Large intestine (tissue), 12 donors: ENCODE data around the gene SNU13. TPM values are rescaled to one million over a fixed set of nuclear protein-coding genes. Genes with fewer than 3 reads are reported as not detected.
A peak's percentile ranks its signal among the peaks of the same experiment; 100 is the strongest.
"Not testable (repeated sequence)": the region's sequence is repeated elsewhere in the genome, so short reads cannot be mapped to it uniquely, and the experiment has no call there.

Source experiments
- DNase-seq, 2 donors: peaks; one replicate each; pipeline versions ENCODE4 v3.0.0 to v3.0.0-alpha.2; 2013
- H3K27ac ChIP-seq: one replicate; pipeline ENCODE4 v1.5.1; 2013; ENCODE audit warnings: low read length
- H3K27me3 ChIP-seq: 2 replicates; pipeline ENCODE4 v1.6.1; 2013; ENCODE audit warnings: low read length; ENCODE audit not compliant: control insufficient read depth, insufficient read depth
- H3K36me3 ChIP-seq: 2 replicates; pipeline ENCODE4 v1.6.1; 2013; ENCODE audit warnings: low read length; ENCODE audit not compliant: control insufficient read depth, insufficient read depth
- H3K4me1 ChIP-seq: one replicate; pipeline ENCODE4 v1.6.1; 2013; ENCODE audit warnings: low read length; ENCODE audit not compliant: control insufficient read depth, insufficient read depth
- H3K4me3 ChIP-seq: one replicate; pipeline ENCODE4 v1.5.1; 2013; ENCODE audit warnings: low read length
- H3K9me3 ChIP-seq: one replicate; pipeline ENCODE4 v1.6.1; 2013; ENCODE audit warnings: mild to moderate bottlenecking, low read depth, low read length, moderate library complexity; ENCODE audit not compliant: control insufficient read depth
- WGBS: methylation state at CpG from one replicate; pipeline ENCODE4 v1.1.5; 2013; ENCODE audit warnings: low lambda C conversion rate; ENCODE audit not compliant: insufficient coverage; 5-methylcytosine and 5-hydroxymethylcytosine counted together
- long read RNA-seq, 11 donors: transcript quantifications; one replicate each; lab custom pipeline, GENCODE V29; 2026
- polyA plus RNA-seq: library from polyadenylated mRNA; unstranded; fragments of 120-200 nt; gene quantifications from one replicate; pipeline ENCODE4 v1.2.1, GENCODE V29; 2013

Gene SNU13
- polyA plus RNA-seq: 118 TPM
- long read RNA-seq, donor 1, transcript SNU13-201 (3 exons, 877 nt): minor isoform, 14 of 50 reads
- long read RNA-seq, donor 1, transcript SNU13-202 (3 exons, 1,503 nt): major isoform, 31 of 50 reads
- long read RNA-seq, donor 1, partial matches to known transcripts: 5 of 50 reads
- long read RNA-seq, donor 1, other reads (novel, unspliced or antisense): 0 of 50 reads
- long read RNA-seq, donor 2, transcript SNU13-202 (3 exons, 1,503 nt): major isoform, 57 of 106 reads
- long read RNA-seq, donor 2, transcript SNU13-201 (3 exons, 877 nt): minor isoform, 29 of 106 reads
- long read RNA-seq, donor 2, partial matches to known transcripts: 19 of 106 reads
- long read RNA-seq, donor 2, other reads (novel, unspliced or antisense): 0 of 106 reads
- long read RNA-seq, donor 3, transcript SNU13-202 (3 exons, 1,503 nt): major isoform, 91 of 158 reads
- long read RNA-seq, donor 3, transcript SNU13-201 (3 exons, 877 nt): minor isoform, 41 of 158 reads
- long read RNA-seq, donor 3, partial matches to known transcripts: 26 of 158 reads
- long read RNA-seq, donor 3, other reads (novel, unspliced or antisense): 0 of 158 reads
- long read RNA-seq, donor 4, transcript SNU13-201 (3 exons, 877 nt): major isoform, 6 of 9 reads
- long read RNA-seq, donor 4, partial matches to known transcripts: 0 of 9 reads
- long read RNA-seq, donor 4, other reads (novel, unspliced or antisense): 0 of 9 reads
- long read RNA-seq, donor 5, transcript SNU13-201 (3 exons, 877 nt): minor isoform, 9 of 47 reads
- long read RNA-seq, donor 5, transcript SNU13-202 (3 exons, 1,503 nt): major isoform, 27 of 47 reads
- long read RNA-seq, donor 5, partial matches to known transcripts: 10 of 47 reads
- long read RNA-seq, donor 5, other reads (novel, unspliced or antisense): 0 of 47 reads
- long read RNA-seq, donor 6, transcript SNU13-201 (3 exons, 877 nt): minor isoform, 24 of 85 reads
- long read RNA-seq, donor 6, transcript SNU13-202 (3 exons, 1,503 nt): major isoform, 39 of 85 reads
- long read RNA-seq, donor 6, partial matches to known transcripts: 20 of 85 reads
- long read RNA-seq, donor 6, other reads (novel, unspliced or antisense): 0 of 85 reads
- long read RNA-seq, donor 7, transcript SNU13-201 (3 exons, 877 nt): minor isoform, 17 of 50 reads
- long read RNA-seq, donor 7, transcript SNU13-202 (3 exons, 1,503 nt): major isoform, 31 of 50 reads
- long read RNA-seq, donor 7, partial matches to known transcripts: 0 of 50 reads
- long read RNA-seq, donor 7, other reads (novel, unspliced or antisense): 0 of 50 reads
- long read RNA-seq, donor 8, transcript SNU13-202 (3 exons, 1,503 nt): major isoform, 78 of 135 reads
- long read RNA-seq, donor 8, transcript SNU13-201 (3 exons, 877 nt): minor isoform, 35 of 135 reads
- long read RNA-seq, donor 8, partial matches to known transcripts: 19 of 135 reads
- long read RNA-seq, donor 8, other reads (novel, unspliced or antisense): 0 of 135 reads
- long read RNA-seq, donor 9, transcript SNU13-202 (3 exons, 1,503 nt): major isoform, 65 of 95 reads
- long read RNA-seq, donor 9, transcript SNU13-201 (3 exons, 877 nt): minor isoform, 20 of 95 reads
- long read RNA-seq, donor 9, partial matches to known transcripts: 8 of 95 reads
- long read RNA-seq, donor 9, other reads (novel, unspliced or antisense): 0 of 95 reads
- long read RNA-seq, donor 10, transcript SNU13-201 (3 exons, 877 nt): minor isoform, 25 of 109 reads
- long read RNA-seq, donor 10, transcript SNU13-202 (3 exons, 1,503 nt): major isoform, 69 of 109 reads
- long read RNA-seq, donor 10, partial matches to known transcripts: 14 of 109 reads
- long read RNA-seq, donor 10, other reads (novel, unspliced or antisense): 0 of 109 reads
- long read RNA-seq, donor 11, transcript SNU13-202 (3 exons, 1,503 nt): major isoform, 51 of 82 reads
- long read RNA-seq, donor 11, transcript SNU13-201 (3 exons, 877 nt): minor isoform, 23 of 82 reads
- long read RNA-seq, donor 11, partial matches to known transcripts: 7 of 82 reads
- long read RNA-seq, donor 11, other reads (novel, unspliced or antisense): 0 of 82 reads

DNA sequence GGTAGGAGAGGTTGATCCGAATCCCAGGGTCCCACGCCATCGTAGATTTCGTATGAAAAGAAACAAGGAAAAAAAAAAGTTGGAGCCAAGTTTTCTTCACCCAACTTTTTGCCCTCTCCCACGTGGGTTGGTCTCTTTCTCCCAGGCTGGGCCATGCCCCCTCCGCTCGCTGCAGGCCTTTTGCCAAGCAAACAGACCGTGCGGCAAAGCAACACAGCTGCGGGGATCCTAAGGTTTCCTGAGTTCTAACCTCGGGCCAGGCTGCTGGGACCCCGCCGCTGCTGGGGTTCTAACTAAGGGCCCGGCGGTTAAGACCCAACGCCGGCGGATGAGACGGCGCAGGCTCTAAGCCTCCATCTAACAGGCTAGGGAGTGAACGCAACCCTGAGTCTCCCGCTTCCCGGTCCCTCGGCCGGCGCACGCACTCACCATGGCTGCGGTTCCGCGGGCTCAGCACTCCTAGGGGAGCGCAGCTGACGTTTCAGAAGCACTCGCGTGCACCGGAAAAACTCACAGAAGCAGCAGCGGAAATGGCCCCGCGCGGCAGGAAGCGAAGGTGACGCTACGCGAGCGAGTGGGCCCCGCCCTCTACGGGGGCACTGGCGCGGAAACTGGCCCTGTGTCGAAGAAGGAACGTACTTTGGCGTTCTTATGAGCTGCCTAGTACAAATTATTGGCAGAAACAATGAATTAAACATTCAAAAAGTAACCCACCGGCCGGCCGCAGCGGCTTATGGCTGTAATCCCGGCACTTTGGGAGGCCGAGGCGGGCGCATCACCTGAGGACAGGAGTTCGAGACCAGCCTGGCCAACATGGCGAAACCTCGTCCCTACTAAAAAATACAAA is at the start of gene SNU13:
TSS of gene SNU13 (minus strand) at position 503 of the 847 bp plus-strand sequence. CDS start at position 432, 71 bp downstream.
- H3K9me3 ChIP-seq: no peaks in the 10 kb centered on the region
- WGBS: no CpG with 5 or more reads among the region's 62 CpGs

DNA sequence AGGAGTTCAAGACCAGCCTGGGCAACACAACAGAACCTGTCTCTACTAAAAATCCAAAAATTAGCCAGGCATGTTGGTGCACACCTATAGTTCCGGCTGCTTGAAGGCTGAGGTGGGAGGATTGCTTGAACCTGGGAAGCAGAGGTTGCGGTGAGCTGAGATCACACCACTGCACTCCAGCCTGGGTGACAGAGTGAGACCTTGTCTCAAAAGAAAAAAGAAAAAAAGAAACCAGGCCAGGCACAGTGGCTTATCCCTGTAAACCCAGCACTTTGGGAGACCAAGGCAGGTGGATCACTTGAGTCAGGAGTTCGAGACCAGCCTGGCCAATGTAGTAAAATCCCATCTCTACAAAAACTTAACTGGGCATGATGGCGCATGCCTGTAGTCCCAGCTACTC is 44.6 kb upstream of the SNU13 start:
- not testable (repeated sequence) for H3K9me3 ChIP-seq, H3K27ac ChIP-seq, DNase-seq, H3K4me3 ChIP-seq, H3K27me3 ChIP-seq, H3K4me1 ChIP-seq, H3K36me3 ChIP-seq
- no CpG with 5 or more reads among the region's 4 CpGs for WGBS

More for the DNA sequence above, at the start of gene SNU13:
- H3K36me3 ChIP-seq: no peaks in the 10 kb centered on the region
- DNase-seq: peak; percentile 93 to 96
- peak within 1 kb of the TSS; percentile 93 for H3K27ac ChIP-seq
- no peaks in the 10 kb centered on the region for H3K27me3 ChIP-seq
- peak within 1 kb of the TSS; percentile 91 for H3K4me3 ChIP-seq
- H3K4me1 ChIP-seq: peaks cover 3% of the 10 kb centered on the region

GRCh38 chr22:41732096-41732772 is 43.6 kb upstream of the SNU13 start:
- Histone ChIP-seq H3K27ac (no peak overlapping the region), H3K9me3 (no peaks in the 10 kb centered on the region), H3K36me3 (no peaks in the 10 kb centered on the region), H3K4me3 (no peak overlapping the region), H3K27me3 (no peaks in the 10 kb centered on the region), H3K4me1 (no peaks in the 10 kb centered on the region)
- no peak for DNase-seq
- no CpG with 5 or more reads among the region's 7 CpGs for WGBS

- Histone ChIP-seq H3K27me3 (no peaks in the 10 kb centered on the region), H3K4me1 (no peaks in the 10 kb centered on the region), H3K9me3 (no peaks in the 10 kb centered on the region), H3K4me3 (no peak overlapping the region), H3K36me3 (no peaks in the 10 kb centered on the region), H3K27ac (no peak overlapping the region)
- no CpG with 5 or more reads among the region's 2 CpGs for WGBS
- DNase-seq: no peak
Observed at GRCh38 chr22:41731609-41732008, 42.9 kb upstream of the SNU13 start.

DNA sequence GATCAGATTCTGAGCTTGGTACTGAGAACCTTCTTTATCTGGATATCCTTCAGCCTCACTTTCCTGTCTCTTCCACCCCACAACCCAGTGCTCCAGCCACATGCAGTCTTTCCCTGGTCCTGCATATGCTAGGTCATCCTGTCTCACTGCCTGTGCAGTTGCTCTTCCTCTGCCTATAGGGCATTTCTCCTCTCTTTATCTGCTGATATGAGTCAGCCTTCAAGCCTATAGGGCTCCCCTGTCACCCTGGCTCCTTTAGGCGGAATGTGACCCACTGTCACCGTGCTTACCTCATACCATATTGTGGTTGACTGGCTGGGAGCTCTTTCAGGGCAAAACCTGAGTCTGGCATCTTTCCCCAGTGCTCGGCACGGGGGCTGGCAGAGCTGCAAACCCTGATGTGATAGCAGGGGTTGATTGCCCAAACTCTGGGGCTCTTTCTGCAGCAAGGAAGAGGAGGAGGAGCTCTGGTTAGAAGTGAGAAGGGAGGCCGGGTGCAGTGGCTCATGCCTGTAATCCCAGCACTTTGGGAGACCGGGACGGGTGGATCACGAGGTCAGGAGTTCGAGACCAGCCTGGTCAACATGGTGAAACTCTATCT is 36.9 kb upstream of the SNU13 start:
- Histone ChIP-seq H3K27me3 (no peaks in the 10 kb centered on the region), H3K9me3 (no peaks in the 10 kb centered on the region), H3K36me3 (no peaks in the 10 kb centered on the region), H3K4me3 (no peak overlapping the region), H3K4me1 (no peaks in the 10 kb centered on the region), H3K27ac (no peak overlapping the region)
- no CpG with 5 or more reads among the region's 9 CpGs for WGBS
- DNase-seq: peak in 1 of 2 donors; percentile 4

- Histone ChIP-seq H3K9me3 (no peaks in the 10 kb centered on the region), H3K4me1 (no peaks in the 10 kb centered on the region), H3K27ac (no peak overlapping the region), H3K4me3 (no peak overlapping the region), H3K36me3 (no peaks in the 10 kb centered on the region), H3K27me3 (no peaks in the 10 kb centered on the region)
- no peak for DNase-seq
- WGBS: no CpG with 5 or more reads among the region's 1 CpG
Observed at GRCh38 chr22:41722496-41722895, 33.8 kb upstream of the SNU13 start.

DNA sequence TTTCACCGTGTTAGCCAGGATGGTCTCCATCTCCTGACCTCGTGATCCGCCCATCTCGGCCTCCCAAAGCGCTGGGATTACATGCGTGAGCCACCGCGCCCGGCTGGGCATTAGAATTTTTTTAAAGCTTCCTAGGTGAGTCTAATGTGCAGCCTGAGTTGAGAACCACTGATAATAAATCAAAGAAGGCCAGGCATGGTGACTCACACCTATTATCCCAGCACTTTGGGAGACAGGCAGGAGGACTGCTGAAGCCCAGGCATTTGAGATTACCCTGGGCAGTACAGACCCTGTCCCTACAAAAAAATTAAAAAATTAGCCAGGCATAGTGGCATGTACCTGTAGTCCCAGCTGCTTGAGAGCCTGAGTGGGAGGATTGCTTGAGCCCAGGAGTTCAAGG is 24.3 kb upstream of the SNU13 start:
- H3K9me3 ChIP-seq: no peaks in the 10 kb centered on the region
- H3K27ac ChIP-seq: no peak overlapping the region
- DNase-seq: no peak
- no CpG with 5 or more reads among the region's 9 CpGs for WGBS
- H3K27me3 ChIP-seq: no peaks in the 10 kb centered on the region
- H3K4me1 ChIP-seq: no peaks in the 10 kb centered on the region
- no peak overlapping the region for H3K4me3 ChIP-seq
- no peaks in the 10 kb centered on the region for H3K36me3 ChIP-seq

DNA sequence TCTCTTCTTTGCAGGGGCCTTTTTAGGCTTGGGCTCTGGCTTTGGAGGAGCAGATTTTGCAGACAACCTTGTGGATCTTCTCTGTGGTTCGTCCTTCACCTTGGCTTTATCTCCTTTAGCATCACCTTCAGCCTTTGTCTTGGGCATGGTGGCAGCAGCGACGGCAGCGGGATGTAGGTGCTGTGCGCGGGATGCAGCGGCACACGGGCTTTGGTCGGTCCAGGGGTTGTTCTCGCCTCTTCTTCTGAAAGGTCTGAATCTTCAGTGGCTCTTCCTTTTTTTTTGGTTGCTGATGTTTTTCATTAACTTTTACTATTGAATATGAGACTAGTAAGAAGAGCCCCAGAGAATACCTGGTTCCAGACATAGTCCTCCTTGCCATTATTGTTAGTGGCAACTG is 20.7 kb upstream of the SNU13 start:
- no peak for DNase-seq
- Histone ChIP-seq H3K9me3 (no peaks in the 10 kb centered on the region), H3K4me3 (no peak overlapping the region), H3K27me3 (no peaks in the 10 kb centered on the region), H3K4me1 (no peaks in the 10 kb centered on the region), H3K27ac (no peak overlapping the region), H3K36me3 (no peaks in the 10 kb centered on the region)
- WGBS: 60% methylated on average over 1 of the region's 10 CpGs
